Measurements from ENCODE around the gene ARID4A. TPM values are rescaled to one million over a fixed set of nuclear protein-coding genes. Genes with fewer than 3 reads are reported as not detected.
A peak's percentile ranks its signal among the peaks of the same experiment; 100 is the strongest.

Gene ARID4A
- polyA plus RNA-seq, 2 donors = 4.2 to 7.1 TPM

DNA sequence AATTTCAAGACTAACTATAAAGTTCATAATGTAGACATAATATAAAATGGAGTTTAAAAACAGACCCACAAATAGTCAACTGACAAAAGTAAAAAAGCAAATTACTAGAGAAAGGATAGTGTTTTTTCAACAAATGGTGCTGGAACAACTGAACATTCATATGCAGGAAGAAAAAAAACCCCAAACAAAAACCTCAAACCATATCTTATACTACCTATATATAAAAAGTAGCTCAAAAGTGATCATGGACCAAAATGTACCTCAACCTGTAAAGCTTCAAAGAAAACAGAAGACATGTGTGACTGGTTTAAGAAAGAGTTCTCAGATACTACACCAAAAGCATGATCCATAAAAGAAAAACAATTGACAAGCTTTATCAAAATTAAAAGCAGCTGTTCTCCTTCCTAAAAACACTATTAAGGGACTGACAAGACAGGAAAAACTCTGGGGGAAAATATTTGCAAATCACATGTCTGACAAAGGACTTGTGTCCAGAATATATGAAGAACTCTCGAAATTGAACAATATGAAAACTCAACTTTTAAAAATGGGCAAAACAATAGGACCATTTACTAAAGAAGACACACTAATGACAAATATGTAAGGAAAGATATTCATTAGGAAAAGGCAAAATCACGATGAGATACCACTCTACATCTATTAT, 22.7 kb upstream of the ARID4A start:
- Histone ChIP-seq H3K27me3 (ENCODE audit: control insufficient read depth in 1 of 2, insufficient read depth in 2 of 2, low read length in 2 of 2) (no peaks in the 10 kb centered on the region), H3K9me3 (ENCODE audit: control insufficient read depth in 2 of 2, insufficient read depth in 1 of 2, low read depth in 1 of 2, low read length in 1 of 2) (no peaks in the 10 kb centered on the region), H3K4me1 (ENCODE audit: control insufficient read depth in 2 of 2, insufficient read depth in 2 of 2, low read length in 1 of 2) (no peaks in the 10 kb centered on the region), H3K27ac (ENCODE audit: low read depth in 2 of 2, low read length in 1 of 2) (no peak overlapping the region), H3K36me3 (ENCODE audit: control insufficient read depth in 2 of 2, insufficient read depth in 2 of 2, low read length in 1 of 2) (peaks cover 3 to 7% of the 10 kb centered on the region in 2 donors), H3K4me3 (ENCODE audit: low read depth in 1 of 2, low read length in 2 of 2) (no peak overlapping the region)
- 87 to 88% methylated on average over 2 of the region's 2 CpGs for WGBS, 2 donors

DNA sequence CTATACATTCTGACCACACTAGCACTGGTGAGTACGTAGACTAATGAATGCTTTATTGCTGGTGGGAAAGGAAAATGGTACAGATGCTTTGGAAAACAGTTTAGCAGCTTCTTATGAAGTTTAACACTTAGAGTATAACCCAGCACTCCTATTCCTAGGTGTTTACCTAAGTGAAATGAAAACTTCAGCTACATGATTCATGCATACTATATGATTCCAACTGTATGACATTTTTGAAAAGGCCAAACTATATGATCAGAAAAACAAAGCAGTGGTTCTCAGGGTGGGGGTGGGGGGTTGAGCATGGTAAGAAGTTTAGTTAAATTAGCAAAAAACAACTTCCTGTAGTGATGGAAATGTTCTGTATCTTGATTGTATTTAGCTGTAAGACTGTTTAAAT, 22.1 kb upstream of the ARID4A start:
- no peaks in the 10 kb centered on the region for H3K4me1 ChIP-seq (ENCODE audit: control insufficient read depth in 2 of 2, insufficient read depth in 2 of 2, low read length in 1 of 2)
- 74 to 88% methylated on average over 1 of the region's 1 CpG for WGBS, 2 donors
- no peak overlapping the region for H3K4me3 ChIP-seq (ENCODE audit: low read depth in 1 of 2, low read length in 2 of 2)
- no peaks in the 10 kb centered on the region for H3K27me3 ChIP-seq (ENCODE audit: control insufficient read depth in 1 of 2, insufficient read depth in 2 of 2, low read length in 2 of 2)
- H3K36me3 ChIP-seq (ENCODE audit: control insufficient read depth in 2 of 2, insufficient read depth in 2 of 2, low read length in 1 of 2) = peaks cover 3 to 7% of the 10 kb centered on the region in 2 donors
- no peaks in the 10 kb centered on the region for H3K9me3 ChIP-seq (ENCODE audit: control insufficient read depth in 2 of 2, insufficient read depth in 1 of 2, low read depth in 1 of 2, low read length in 1 of 2)
- H3K27ac ChIP-seq (ENCODE audit: low read depth in 2 of 2, low read length in 1 of 2) = no peak overlapping the region

DNA sequence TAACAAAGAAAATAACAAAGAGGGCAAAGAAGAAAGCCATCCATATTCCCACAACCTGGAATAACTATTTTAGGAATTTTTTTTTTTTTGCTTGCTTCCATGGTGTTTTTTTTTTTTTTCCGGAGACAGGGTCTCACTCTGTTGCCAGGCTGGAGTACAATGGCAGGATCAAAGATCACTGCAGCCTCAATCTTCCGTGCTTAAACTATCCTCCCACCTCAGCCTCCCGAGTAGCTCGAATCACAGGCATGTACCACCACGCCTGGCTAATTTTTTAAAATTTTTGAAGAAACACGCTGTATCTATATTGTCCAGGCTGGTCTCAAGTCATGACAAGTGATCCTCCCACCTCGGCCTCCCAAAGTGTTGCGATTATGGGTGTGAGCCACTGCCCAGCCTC, 20.2 kb upstream of the ARID4A start:
- H3K4me3 ChIP-seq (ENCODE audit: low read depth in 1 of 2, low read length in 2 of 2) = no peak overlapping the region
- H3K27ac ChIP-seq (ENCODE audit: low read depth in 2 of 2, low read length in 1 of 2) = no peak overlapping the region
- peaks cover 0 to 7% of the 10 kb centered on the region in 2 donors for H3K36me3 ChIP-seq (ENCODE audit: control insufficient read depth in 2 of 2, insufficient read depth in 2 of 2, low read length in 1 of 2)
- H3K27me3 ChIP-seq (ENCODE audit: control insufficient read depth in 1 of 2, insufficient read depth in 2 of 2, low read length in 2 of 2) = no peaks in the 10 kb centered on the region
- 96 to 98% methylated on average over 8 of the region's 8 CpGs for WGBS, 2 donors
- no peaks in the 10 kb centered on the region for H3K9me3 ChIP-seq (ENCODE audit: control insufficient read depth in 2 of 2, insufficient read depth in 1 of 2, low read depth in 1 of 2, low read length in 1 of 2)
- no peaks in the 10 kb centered on the region for H3K4me1 ChIP-seq (ENCODE audit: control insufficient read depth in 2 of 2, insufficient read depth in 2 of 2, low read length in 1 of 2)

DNA sequence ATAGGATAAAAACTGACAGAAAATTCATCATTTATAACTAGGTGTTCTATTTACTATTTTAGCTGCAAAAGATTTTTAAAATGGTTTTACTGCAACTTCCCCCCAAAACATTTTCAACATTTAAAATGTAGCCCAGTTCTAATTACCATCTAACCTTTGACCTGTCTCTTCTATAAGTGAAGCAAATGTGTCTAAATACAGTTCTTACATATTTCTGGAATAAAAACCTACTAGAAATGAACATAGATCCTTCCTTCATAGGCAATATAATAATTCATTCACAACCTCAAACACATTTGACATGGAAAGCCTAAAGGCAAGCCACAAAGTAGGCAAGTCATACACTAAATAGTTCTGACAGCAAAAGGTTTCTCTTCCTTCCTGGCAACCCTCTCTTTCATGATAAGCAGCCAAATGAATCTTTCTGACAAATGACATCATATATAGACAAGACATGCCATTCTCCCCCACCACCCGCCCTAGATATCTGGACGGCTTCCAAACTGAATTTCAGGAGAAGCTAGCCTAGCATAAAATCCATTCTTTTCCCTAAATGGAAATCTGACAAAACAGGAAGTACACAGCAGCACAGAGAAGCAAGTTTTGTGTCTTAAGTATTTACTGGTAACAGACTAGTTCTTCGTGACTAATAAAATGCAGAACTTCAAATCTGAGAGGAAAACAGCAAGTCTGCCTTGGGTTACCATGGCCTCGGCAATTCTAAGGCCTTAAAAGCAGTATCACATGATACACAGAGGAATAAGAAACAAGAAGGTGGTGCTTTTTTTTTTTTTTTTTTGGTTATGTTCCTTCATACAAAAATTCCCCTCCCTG, 17.2 kb upstream of the ARID4A start:
- H3K27me3 ChIP-seq (ENCODE audit: control insufficient read depth in 1 of 2, insufficient read depth in 2 of 2, low read length in 2 of 2) = no peaks in the 10 kb centered on the region
- peak overlapping the region; percentile 71 to 76 for H3K27ac ChIP-seq (ENCODE audit: low read depth in 2 of 2, low read length in 1 of 2)
- peaks cover 2 to 6% of the 10 kb centered on the region in 2 donors for H3K36me3 ChIP-seq (ENCODE audit: control insufficient read depth in 2 of 2, insufficient read depth in 2 of 2, low read length in 1 of 2)
- no peak overlapping the region for H3K4me3 ChIP-seq (ENCODE audit: low read depth in 1 of 2, low read length in 2 of 2)
- WGBS, 2 donors = 5 to 9% methylated on average over 4 of the region's 4 CpGs
- H3K9me3 ChIP-seq (ENCODE audit: control insufficient read depth in 2 of 2, insufficient read depth in 1 of 2, low read depth in 1 of 2, low read length in 1 of 2) = no peaks in the 10 kb centered on the region
- H3K4me1 ChIP-seq (ENCODE audit: control insufficient read depth in 2 of 2, insufficient read depth in 2 of 2, low read length in 1 of 2) = no peaks in the 10 kb centered on the region

DNA sequence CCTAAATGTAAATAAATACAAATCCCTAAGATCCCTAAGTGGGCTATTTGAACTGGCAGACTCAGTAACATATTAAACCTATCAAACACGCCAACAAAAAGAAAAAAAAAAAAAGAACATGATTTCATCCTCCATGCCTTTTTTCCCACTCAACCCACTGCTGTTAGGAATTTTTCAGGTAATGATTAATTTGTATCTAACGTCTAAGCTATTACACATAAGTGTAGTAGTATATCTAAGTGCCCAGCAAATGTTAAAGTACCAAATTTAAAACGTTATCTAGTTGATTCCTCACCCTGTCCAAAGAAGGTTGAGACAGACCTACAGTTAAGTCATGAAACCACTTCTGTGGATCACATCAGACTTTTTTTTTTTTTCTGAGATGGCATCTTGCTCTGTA, 16.4 kb upstream of the ARID4A start:
- Histone ChIP-seq H3K27ac (ENCODE audit: low read depth in 2 of 2, low read length in 1 of 2) (peak overlapping the region in 1 of 2 donors; percentile 22), H3K36me3 (ENCODE audit: control insufficient read depth in 2 of 2, insufficient read depth in 2 of 2, low read length in 1 of 2) (peaks cover 2 to 6% of the 10 kb centered on the region in 2 donors), H3K4me3 (ENCODE audit: low read depth in 1 of 2, low read length in 2 of 2) (no peak overlapping the region), H3K9me3 (ENCODE audit: control insufficient read depth in 2 of 2, insufficient read depth in 1 of 2, low read depth in 1 of 2, low read length in 1 of 2) (no peaks in the 10 kb centered on the region), H3K4me1 (ENCODE audit: control insufficient read depth in 2 of 2, insufficient read depth in 2 of 2, low read length in 1 of 2) (no peaks in the 10 kb centered on the region), H3K27me3 (ENCODE audit: control insufficient read depth in 1 of 2, insufficient read depth in 2 of 2, low read length in 2 of 2) (no peaks in the 10 kb centered on the region)
- WGBS, 2 donors = 46 to 58% methylated on average over 3 of the region's 3 CpGs

DNA sequence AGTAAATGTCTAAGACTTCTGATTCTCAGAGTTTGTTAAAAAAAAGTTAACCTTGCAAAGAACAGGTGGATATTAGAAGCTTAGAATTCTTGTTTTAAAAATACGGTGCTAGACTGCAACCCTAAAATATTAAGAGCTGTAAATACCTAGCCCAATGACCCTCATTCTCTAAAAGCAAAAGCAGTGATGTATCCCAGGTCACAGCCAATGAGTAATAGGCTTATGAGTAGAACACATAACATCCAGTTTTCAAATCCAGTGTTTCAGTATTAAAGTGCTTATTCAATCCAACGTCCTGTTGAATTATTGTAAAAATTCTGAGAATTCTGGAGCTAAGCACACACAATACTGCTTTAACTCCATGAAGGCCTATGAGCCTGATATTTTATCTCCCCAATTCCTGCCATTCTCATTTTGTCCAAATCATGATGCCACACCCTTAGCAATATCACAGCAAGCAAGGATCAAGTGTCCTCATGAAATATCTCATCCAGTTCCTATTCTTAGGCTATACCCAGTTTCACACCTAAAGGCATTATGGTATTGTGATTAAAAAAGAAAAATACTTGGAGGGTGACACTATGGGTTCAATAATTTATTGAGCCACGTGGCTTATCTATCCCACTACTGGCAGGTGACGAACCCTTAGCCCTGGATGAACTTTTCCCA, 15.3 kb upstream of the ARID4A start:
- H3K9me3 ChIP-seq (ENCODE audit: control insufficient read depth in 2 of 2, insufficient read depth in 1 of 2, low read depth in 1 of 2, low read length in 1 of 2) = no peaks in the 10 kb centered on the region
- no peak overlapping the region for H3K4me3 ChIP-seq (ENCODE audit: low read depth in 1 of 2, low read length in 2 of 2)
- peaks cover 2 to 5% of the 10 kb centered on the region in 2 donors for H3K36me3 ChIP-seq (ENCODE audit: control insufficient read depth in 2 of 2, insufficient read depth in 2 of 2, low read length in 1 of 2)
- H3K27me3 ChIP-seq (ENCODE audit: control insufficient read depth in 1 of 2, insufficient read depth in 2 of 2, low read length in 2 of 2) = no peaks in the 10 kb centered on the region
- 67 to 76% methylated on average over 4 of the region's 4 CpGs for WGBS, 2 donors
- no peak overlapping the region for H3K27ac ChIP-seq (ENCODE audit: low read depth in 2 of 2, low read length in 1 of 2)
- no peaks in the 10 kb centered on the region for H3K4me1 ChIP-seq (ENCODE audit: control insufficient read depth in 2 of 2, insufficient read depth in 2 of 2, low read length in 1 of 2)

DNA sequence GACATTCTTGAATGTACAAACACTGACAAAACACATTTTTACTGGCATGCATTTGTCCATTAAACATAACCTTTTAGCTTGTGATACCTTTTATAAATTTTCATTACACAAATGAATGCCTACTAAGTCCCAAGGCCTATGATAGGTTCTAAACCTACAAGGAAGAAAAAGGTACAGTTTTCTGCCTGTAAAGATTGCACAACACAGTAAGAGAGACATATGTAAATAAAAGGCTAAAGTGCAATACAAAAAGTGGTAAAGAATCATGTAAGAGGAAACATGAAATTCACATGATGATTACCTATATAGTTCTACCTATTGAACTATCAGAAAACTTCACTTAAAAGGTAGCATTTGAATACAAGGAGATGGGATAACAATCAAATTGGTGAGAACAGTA, 14.6 kb upstream of the ARID4A start:
- Histone ChIP-seq H3K4me1 (ENCODE audit: control insufficient read depth in 2 of 2, insufficient read depth in 2 of 2, low read length in 1 of 2) (no peaks in the 10 kb centered on the region), H3K36me3 (ENCODE audit: control insufficient read depth in 2 of 2, insufficient read depth in 2 of 2, low read length in 1 of 2) (peaks cover 2 to 5% of the 10 kb centered on the region in 2 donors), H3K27ac (ENCODE audit: low read depth in 2 of 2, low read length in 1 of 2) (no peak overlapping the region), H3K9me3 (ENCODE audit: control insufficient read depth in 2 of 2, insufficient read depth in 1 of 2, low read depth in 1 of 2, low read length in 1 of 2) (no peaks in the 10 kb centered on the region), H3K4me3 (ENCODE audit: low read depth in 1 of 2, low read length in 2 of 2) (no peak overlapping the region), H3K27me3 (ENCODE audit: control insufficient read depth in 1 of 2, insufficient read depth in 2 of 2, low read length in 2 of 2) (no peaks in the 10 kb centered on the region)

DNA sequence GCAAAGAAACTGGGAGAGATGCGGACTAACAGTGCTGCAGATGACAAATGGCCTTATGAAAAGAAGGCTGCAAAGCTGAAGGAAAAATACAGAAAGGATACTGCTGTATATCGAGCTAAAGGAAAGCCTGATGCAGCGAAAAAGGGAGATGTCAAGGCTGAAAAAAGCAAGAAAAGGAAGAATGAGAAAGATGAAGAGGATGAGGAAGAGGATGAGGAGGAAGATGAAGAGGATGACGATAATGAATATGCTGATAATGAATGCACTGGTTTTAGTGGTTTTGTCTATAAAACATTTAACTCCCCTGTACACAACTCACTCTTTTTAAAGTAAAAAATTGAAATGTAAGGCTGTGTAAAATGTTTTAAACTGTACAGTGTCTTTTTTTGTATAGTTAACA, 13.2 kb upstream of the ARID4A start:
- no peaks in the 10 kb centered on the region for H3K27me3 ChIP-seq (ENCODE audit: control insufficient read depth in 1 of 2, insufficient read depth in 2 of 2, low read length in 2 of 2)
- no peak overlapping the region for H3K4me3 ChIP-seq (ENCODE audit: low read depth in 1 of 2, low read length in 2 of 2)
- WGBS, 2 donors = 92 to 96% methylated on average over 4 of the region's 4 CpGs
- H3K9me3 ChIP-seq (ENCODE audit: control insufficient read depth in 2 of 2, insufficient read depth in 1 of 2, low read depth in 1 of 2, low read length in 1 of 2) = no peaks in the 10 kb centered on the region
- H3K27ac ChIP-seq (ENCODE audit: low read depth in 2 of 2, low read length in 1 of 2) = no peak overlapping the region
- H3K36me3 ChIP-seq (ENCODE audit: control insufficient read depth in 2 of 2, insufficient read depth in 2 of 2, low read length in 1 of 2) = peaks cover 2 to 7% of the 10 kb centered on the region in 2 donors
- H3K4me1 ChIP-seq (ENCODE audit: control insufficient read depth in 2 of 2, insufficient read depth in 2 of 2, low read length in 1 of 2) = no peaks in the 10 kb centered on the region

DNA sequence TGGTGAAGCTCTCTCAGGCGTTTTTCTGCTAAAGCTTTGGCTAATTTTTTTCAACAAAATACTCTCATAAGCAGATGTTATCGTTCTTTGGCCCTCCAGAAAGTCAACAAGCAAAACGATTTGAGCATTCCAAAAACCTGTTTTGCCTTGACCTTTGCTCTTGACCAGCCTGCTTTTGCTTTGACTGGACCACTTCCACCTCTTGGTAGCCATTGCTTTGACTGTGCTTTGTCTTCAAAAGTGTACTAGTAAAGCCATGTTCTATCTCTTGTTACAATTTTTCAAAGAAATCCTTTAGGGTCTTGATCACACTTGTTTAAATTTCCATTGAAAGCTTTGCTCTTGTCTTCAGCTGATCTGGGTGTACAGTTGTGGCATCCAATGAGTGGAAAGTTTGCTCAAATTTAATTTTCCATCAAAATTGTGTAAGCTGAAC, 10.7 kb upstream of the ARID4A start:
- no peaks in the 10 kb centered on the region for H3K27me3 ChIP-seq (ENCODE audit: control insufficient read depth in 1 of 2, insufficient read depth in 2 of 2, low read length in 2 of 2)
- H3K4me1 ChIP-seq (ENCODE audit: control insufficient read depth in 2 of 2, insufficient read depth in 2 of 2, low read length in 1 of 2) = no peaks in the 10 kb centered on the region
- peaks cover 2 to 10% of the 10 kb centered on the region in 2 donors for H3K36me3 ChIP-seq (ENCODE audit: control insufficient read depth in 2 of 2, insufficient read depth in 2 of 2, low read length in 1 of 2)
- H3K4me3 ChIP-seq (ENCODE audit: low read depth in 1 of 2, low read length in 2 of 2) = no peak overlapping the region
- WGBS, 2 donors = 55 to 58% methylated on average over 3 of the region's 3 CpGs
- H3K27ac ChIP-seq (ENCODE audit: low read depth in 2 of 2, low read length in 1 of 2) = no peak overlapping the region
- no peaks in the 10 kb centered on the region for H3K9me3 ChIP-seq (ENCODE audit: control insufficient read depth in 2 of 2, insufficient read depth in 1 of 2, low read depth in 1 of 2, low read length in 1 of 2)

All from esophagus (tissue), 2 donors.